A673 (cell line): ENCODE data around the gene ZNF496.
"Not testable (repeated sequence)": the region's sequence is repeated elsewhere in the genome, so short reads cannot be mapped to it uniquely, and the experiment has no call there.

ENCODE experiments used
- CTCF ChIP-seq: fragments of 300-800, 200-600 bp; sonication (generic); conservative IDR thresholded peaks from 2 replicates; pipeline ENCODE4 v1.5.1; 2017; ENCODE audit warnings: low read depth, mild to moderate bottlenecking, antibody characterized with exemption, low read length, moderate library complexity, mixed read lengths
- EZH2 ChIP-seq: fragments of 200-600 bp; sonication (generic); IDR thresholded peaks from 2 replicates; pipeline ENCODE4 v1.6.1; 2017; ENCODE audit warnings: borderline replicate concordance, low read depth, mild to moderate bottlenecking, mixed read lengths, antibody characterized with exemption, low read length; ENCODE audit not compliant: poor library complexity, severe bottlenecking

DNA sequence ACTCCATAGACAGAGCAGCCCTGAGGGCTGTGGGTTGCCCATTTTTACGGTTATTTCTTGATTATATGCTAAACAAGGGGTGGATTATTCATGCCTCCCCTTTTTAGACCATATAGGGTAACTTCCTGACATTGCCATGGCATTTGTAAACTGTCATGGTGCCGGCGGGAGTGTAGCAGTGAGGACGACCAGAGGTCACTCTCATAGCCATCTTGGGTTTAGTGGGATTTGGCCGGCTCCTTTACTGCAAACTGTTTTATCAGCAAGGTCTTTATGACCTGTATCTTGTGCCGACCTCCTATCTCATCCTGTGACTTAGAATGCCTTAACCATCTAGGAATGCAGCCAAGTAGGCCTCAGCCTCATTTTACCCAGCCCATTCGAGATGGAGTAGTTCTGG is 46.0 kb upstream of the ZNF496 start:
- not testable (repeated sequence) for TF ChIP-seq CTCF, EZH2
